RPMI8226 (cell line): ENCODE measurements around the gene DYNC1LI2.
A peak's percentile ranks its signal among the peaks of the same experiment; 100 is the strongest.

ENCODE experiments used
- DNase-seq: peaks from one replicate; pipeline ENCODE4 v3.0.0-alpha.2; 2015

The DYNC1LI2 gene

GRCh38 chr16:66735891-66736290 lies 15.5 kb downstream of the DYNC1LI2 start:
- DNase-seq, result no peak

GRCh38 chr16:66731101-66731500 lies 20.3 kb downstream of the DYNC1LI2 start:
- DNase-seq, result no peak

- no peak for DNase-seq
These were observed 22.6 kb downstream of the DYNC1LI2 start for GRCh38 chr16:66728804-66729203.

DNA sequence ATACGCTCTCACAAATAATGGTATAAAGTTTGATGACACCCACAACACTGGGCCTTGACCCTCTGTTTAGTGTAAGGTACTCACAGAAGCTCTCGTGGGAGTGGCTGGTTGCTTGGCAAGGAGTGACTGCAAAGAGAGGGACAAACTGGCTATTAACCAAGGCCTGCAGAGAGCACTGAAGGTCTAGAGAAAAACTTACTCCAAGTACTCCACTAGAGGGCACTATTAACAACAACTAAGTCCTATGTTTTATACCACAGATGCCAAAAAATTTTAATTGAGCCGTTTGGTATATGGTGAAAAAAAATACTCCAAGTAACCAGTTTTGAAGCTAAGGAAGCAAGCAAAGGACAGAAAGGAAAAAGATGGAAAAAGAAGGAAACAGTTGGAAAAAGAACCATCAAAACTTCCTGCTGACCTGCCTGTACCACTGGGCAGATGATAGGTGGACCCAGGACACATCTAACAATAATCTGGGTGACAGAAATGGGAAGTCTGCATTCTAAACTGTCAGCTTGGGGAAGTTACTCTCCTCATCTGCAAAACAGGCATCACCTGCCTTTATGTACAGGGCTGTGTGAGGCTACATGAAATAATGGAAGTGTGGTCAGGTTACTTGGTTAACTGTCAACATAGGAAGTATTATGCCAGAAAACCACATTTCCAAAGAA lies 23.2 kb downstream of the DYNC1LI2 start:
- DNase-seq, result peak; percentile 63

- no peak for DNase-seq
These were observed 30.6 kb downstream of the DYNC1LI2 start for GRCh38 chr16:66720766-66721165.

DNA sequence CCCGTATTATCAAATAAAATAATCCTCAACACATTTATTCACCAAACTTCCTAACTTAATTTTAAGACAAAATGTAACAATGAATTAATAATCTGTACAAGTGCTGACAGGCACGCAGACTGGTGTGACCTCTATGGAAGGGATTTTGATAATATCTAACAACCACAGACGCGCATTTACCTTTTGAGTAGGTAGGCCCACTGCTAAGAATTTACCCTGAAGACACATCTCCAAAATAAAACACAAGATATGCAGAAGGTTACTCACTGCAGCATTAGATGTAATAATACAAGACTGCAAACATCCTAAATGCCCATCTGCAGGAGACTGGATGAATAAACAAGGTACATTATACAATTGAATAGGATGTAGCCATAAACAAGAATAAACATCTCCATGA lies 32.2 kb downstream of the DYNC1LI2 start:
- DNase-seq, result no peak

- no peak for DNase-seq
These were observed 33.6 kb downstream of the DYNC1LI2 start for GRCh38 chr16:66717776-66718175.

- no peak for DNase-seq
These were observed 34.2 kb downstream of the DYNC1LI2 start for GRCh38 chr16:66717112-66717675.

- DNase-seq, result peak; percentile 77
These were observed 36.6 kb downstream of the DYNC1LI2 start for GRCh38 chr16:66714654-66715307.

DNA sequence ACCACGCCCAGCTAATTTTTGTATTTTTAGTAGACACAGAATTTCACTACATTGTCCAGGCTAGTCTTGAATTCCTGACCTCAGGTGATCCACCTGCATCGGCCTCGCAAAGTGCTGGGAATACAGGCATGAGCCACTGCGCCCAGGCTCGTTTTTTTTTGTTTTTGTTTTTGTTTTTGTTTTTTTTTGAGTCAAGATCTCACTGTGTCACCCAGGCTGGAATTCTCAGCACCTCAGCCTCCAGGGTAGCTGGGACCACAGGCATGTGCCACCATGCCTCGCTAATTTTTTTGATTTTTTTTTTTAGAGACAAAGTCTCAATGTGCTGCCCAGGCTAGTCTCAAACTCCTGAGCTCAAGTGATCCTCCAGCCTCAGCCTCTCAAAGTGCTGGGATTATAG lies 37.3 kb downstream of the DYNC1LI2 start:
- DNase-seq, result no peak

GRCh38 chr16:66713076-66713475 lies 38.3 kb downstream of the DYNC1LI2 start:
- DNase-seq, result peak; percentile 50

GRCh38 chr16:66712512-66712911 lies 38.9 kb downstream of the DYNC1LI2 start:
- no peak for DNase-seq

- no peak for DNase-seq
These were observed 39.8 kb downstream of the DYNC1LI2 start for GRCh38 chr16:66711581-66711980.

DNA sequence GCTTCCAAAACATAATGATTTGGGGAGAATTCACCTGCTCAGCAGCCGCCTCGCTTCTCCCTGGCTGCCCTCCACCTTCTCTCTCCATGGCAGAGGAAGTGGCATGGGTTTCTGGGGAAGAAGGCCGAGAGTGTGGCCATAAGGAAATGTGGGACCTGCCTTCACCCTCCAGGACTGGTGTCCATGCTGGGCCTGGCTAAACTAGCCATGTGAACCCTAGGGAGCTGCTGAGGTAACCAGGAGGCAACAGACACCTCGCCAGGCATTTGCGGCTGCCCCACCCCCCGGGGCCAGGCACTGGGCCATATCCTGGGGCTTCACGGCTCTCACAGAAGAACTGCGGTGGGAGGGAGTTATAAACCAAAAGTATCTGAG lies 44.9 kb downstream of the DYNC1LI2 start:
- no peak for DNase-seq

DNA sequence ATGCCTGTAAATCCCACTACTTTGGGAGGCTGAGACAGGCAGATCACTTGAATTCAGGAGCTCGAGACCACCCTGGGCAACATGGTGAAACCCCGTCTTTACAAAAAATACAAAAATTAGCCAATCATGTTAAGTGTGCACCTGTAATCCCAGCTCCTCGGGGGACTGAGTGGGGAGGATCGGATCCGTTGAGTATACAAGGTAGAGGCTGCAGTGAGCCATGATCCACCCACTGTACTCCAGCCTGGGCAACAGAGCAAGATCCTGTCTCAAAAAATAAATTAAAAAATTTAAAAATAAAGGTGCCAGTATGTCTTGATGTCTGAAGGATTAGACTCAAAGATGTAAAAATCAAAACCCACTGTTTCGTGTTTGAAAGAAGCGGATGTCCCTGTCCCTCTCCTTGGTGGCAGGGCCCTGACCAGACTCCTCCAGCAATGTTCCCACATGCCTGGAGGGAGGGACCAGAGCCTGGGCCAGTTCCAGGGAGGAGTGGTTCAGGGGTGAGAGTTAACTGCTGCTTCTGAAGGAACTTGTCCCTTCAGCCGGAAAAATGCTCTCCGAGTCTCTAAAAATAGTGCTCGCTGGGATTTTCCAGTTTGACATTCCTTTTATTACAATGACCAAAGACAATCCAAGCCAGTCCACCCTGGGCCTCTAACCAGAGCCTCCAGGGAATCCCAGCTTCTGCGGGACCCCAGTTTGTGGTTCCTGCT lies 45.5 kb downstream of the DYNC1LI2 start:
- no peak for DNase-seq

DNA sequence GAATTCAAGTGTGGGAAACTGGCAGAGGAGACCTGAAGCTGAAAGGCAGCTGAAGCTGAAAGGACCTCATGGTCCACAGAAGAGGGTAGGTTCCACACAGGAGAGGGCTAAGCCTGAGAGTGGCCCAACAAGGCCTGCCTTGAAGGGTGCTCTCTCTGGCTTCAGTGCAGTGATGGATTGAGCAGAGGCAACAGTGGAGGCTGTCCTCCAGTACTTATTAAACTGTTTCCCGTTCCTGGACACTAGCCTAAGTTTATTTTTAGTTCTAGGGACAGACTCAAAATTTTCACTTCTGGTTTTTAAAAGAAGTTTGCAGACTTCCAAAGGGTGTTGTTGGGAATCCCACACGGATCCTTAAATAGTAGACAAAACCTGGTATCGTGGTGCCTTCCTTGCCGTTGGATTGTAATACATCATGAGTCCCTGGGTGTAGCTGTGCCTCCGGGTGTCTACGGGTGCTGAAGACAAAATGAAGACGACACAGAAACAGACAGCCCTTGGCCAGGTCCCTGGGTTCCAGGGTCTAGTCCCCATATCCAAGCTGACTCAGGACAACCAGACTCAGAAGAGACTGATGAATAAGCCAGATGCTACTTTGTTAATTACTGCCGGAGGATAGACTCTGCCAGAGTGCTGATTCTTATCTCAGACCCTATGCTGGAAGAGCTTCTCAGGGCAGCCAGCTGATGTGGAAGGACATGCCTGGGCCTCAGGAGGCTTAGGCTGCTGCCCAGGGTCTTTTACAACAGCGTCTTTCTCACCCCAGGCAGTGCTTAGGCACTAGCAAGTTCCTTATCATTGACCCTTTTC lies 47.8 kb downstream of the DYNC1LI2 start:
- DNase-seq, result peak; percentile 18

- no peak for DNase-seq
These were observed 49.9 kb downstream of the DYNC1LI2 start for GRCh38 chr16:66701516-66701915.

GRCh38 chr16:66701026-66701425 lies 50.4 kb downstream of the DYNC1LI2 start:
- DNase-seq, result peak; percentile 12

- DNase-seq, result no peak
These were observed 51.5 kb downstream of the DYNC1LI2 start for GRCh38 chr16:66699898-66700297.

GRCh38 chr16:66698046-66698445 lies 53.4 kb downstream of the DYNC1LI2 start:
- DNase-seq, result no peak

DNA sequence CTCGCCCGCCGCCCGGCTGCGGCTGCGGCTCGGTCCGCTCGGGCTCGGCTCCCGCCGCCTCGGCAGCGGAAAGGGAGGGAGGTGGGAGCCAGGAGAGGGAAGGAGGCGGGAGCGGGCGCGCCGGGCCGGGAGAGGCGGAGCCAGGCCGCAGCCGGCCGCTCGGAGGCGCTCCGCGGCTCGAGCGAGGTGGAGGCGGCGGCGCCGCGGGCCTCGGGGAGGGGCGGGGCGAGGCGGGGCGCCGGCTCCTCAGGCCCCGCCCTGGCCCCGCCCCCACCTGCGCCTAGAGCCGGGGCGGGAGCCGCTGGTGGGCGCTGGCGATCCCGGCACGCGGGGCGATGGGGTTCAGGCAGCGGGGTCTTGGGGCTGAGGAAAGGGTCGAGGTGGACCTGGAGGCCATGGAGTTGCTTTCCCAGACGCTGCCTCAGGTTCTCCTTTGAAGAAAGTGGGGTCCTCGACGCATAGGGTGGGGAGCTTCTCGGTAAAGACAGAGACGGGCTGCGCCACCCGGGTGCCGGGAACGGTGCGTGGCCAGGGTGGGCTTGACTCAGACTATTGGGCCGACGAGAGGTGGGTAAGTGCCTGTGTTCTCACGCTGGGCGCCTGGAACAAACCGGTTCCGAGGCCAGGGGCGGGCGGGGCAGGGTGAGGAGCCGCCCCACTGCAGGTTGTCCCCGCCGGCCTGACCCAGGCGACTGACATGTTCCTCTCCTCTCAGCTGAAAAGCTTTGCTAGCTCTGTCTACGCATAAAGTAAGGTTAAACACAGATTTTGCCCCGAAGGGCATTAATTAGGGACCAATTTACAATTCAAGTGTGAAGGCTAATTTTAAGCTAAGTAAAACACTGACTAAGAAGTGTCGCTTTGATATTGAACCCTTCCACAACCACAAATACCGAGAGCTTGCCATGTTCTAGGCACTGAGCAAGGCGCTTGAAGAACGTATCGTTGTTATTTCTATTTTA lies 54.5 kb downstream of the DYNC1LI2 start, which contains the start of gene CMTM4:
Gene CMTM4 (minus strand): TSS at position 75 of the 962 bp plus-strand sequence. CDS start 218 bp downstream, outside the sequence.
- DNase-seq, result peak; percentile 92
